NCI-H345 treated with DMSO at 0.1 percent for 48 hours (cell line): Measurements from ENCODE around the gene HTR6.
A peak's percentile ranks its signal among the peaks of the same experiment; 100 is the strongest.

ENCODE experiments used
- DNase-seq: peaks from one replicate; lab custom pipeline; 2025; ENCODE audit not compliant: unreplicated experiment; lab: John Stamatoyannopoulos, UW

The HTR6 gene

DNA sequence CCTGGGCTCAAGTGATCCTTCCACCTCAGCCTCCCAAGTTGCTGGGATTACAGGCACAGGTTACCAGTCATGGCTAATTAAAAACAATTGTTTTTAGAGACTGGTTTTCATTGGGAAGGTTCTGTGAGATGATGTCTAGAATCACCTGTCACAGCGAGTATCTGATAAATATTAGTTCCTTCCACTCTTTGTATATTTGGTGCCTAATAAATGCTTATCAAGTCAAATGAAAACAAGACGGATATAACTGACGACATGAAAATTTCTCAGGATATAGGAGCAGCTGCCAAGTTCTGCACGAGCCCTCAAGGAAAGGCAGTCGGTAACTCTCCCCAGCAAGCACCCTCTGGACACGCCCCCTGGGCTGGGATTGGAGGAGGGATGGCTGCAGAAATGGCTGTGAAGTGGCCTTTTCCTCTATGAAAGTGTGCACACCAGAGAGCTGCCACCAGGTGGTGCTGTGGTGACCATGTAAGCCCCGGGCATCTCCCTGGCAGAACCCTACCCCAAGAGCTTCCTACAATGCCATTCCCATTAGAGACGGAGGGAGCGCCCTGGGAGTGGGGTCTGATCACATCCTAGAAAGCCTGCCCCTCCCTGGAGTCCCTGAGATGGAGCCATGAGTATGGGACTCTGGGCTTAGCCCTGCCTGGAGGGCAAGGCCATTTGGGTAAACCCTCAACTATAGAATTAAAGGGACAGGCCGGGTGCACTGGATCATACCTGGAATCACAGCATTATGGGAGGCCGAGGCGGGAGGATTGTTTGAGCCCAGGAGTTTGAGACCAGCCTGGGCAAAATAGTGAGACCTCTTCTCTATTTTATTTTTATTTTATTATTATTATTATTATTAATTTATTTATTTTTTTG is 50.9 kb downstream of the HTR6 start:
- DNase-seq, result peak; percentile 79

DNA sequence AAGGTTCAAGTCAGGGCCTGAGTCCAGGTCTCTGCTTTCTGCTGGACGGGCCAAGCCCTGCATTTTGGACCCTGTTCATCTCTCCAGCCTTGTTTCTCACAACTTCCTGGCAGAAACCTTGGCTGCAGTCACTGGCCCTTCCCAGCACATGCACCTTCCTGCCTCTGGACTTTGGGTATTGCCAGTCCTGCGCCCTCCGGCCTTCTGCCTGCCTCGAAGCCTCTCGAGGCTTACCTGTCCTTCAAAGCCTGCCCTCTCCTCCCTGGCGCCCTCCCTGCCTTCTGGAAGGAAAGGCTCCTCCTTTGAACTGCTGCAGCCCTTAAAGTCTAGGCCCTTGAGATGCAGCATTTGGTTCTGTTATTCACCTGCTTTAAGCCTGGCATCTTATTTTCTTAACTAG is 52.8 kb downstream of the HTR6 start:
- DNase-seq, result no peak

GRCh38 chr1:19720174-19720573 is 55.5 kb downstream of the HTR6 start:
- DNase-seq, result no peak

DNA sequence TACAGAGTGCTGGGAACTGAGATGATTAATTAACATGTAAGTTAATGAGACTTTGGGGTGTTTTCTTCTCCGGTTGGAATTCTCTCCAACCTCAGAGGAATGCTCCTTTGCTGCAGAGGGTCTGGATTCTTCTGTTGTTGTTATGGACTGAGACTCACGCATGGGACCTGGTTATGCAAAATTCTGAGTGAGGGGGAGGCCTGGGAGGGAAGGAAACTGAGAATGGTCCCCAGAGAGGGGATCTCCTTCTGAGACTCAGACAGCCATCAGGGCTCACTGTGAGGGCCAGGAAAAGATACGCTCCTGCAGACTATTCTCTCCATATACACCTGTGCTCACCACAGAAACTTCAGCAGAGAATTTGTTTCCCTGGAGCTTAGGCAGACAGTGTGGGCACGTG is 56.3 kb downstream of the HTR6 start:
- DNase-seq, result no peak

- DNase-seq, result no peak
These were observed 59.2 kb downstream of the HTR6 start for GRCh38 chr1:19723874-19724273.

DNA sequence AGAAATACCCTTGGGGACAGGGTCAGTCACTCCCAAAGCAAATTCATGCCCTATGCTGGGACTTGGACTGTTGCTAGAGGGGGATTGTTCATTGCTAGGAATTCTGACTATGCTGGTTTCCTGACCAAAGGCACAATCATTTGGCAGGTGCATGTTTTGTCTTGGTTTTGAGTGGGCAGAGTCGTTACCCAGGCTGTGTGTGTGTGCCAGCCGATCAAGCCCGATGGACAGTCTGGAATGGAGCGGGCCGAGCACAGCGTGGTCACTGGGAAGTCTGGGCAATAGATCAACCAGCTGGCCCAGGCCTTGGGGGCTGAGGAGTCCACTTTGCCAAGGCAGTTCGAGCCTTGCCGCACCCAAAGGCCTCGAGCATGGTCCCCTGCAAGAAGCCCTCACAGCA is 60.9 kb downstream of the HTR6 start:
- DNase-seq, result no peak

- no peak for DNase-seq
These were observed 63.9 kb downstream of the HTR6 start for GRCh38 chr1:19728413-19729145.

DNA sequence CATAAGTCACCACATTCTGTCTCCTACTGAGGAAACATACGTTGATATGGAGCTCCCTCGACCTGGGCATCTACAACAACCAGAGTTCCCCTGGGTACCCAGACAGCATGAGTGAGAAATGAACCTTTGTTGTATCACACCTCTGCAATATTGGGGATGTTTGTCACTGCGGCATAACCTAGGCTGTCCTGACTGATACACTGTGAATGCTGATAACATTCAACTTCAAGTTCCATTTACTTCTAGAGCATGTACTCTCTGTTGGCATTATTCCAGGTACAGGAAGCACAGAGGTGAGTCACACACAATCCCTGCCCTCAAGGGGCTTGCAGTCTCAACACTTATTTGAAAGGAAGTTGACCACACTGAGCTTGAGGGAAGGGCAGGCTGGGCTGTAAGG is 65.6 kb downstream of the HTR6 start:
- no peak for DNase-seq
